ENCODE measurements around the gene ARMH4. TPM values are rescaled to one million over a fixed set of nuclear protein-coding genes. Genes with fewer than 3 reads are reported as not detected.

Gene ARMH4
- total and polyA plus RNA-seq, 4 donors = 0.38 to 3.2 (median 0.54) TPM

- TF ChIP-seq, protein P1, sequence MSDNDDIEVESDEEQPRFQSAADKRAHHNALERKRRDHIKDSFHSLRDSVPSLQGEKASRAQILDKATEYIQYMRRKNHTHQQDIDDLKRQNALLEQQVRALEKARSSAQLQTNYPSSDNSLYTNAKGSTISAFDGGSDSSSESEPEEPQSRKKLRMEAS (IDR thresholded peaks at IDR 0.05) = no peak
- TF ChIP-seq JUND (IDR thresholded peaks at IDR 0.05) (no peak), HNF4A (conservative IDR thresholded peaks at IDR 0.05) (no peak), SP1 (IDR thresholded peaks at IDR 0.05) (no peak), ATF3 (IDR thresholded peaks at IDR 0.05) (no peak), YY1 (IDR thresholded peaks at IDR 0.05) (no peak), TAF1 (conservative IDR thresholded peaks at IDR 0.05) (no peak), FOXA1 (IDR thresholded peaks at IDR 0.05) (no peak), FOXA2 (IDR thresholded peaks at IDR 0.05) (no peak), REST (IDR thresholded peaks at IDR 0.05) (no peak), RAD21 (IDR thresholded peaks at IDR 0.05) (no peak), RXRA (IDR thresholded peaks at IDR 0.05) (no peak), HNF4G (IDR thresholded peaks at IDR 0.05) (no peak), GABPA (IDR thresholded peaks at IDR 0.05 in 1 of 2, conservative IDR thresholded peaks at IDR 0.05 in 1 of 2) (no peak), EGR1 (IDR thresholded peaks at IDR 0.05; ENCODE audit: low read depth in 2 of 2) (no peak), NR2F2 (IDR thresholded peaks at IDR 0.05) (no peak)
- TF ChIP-seq, protein P2, sequence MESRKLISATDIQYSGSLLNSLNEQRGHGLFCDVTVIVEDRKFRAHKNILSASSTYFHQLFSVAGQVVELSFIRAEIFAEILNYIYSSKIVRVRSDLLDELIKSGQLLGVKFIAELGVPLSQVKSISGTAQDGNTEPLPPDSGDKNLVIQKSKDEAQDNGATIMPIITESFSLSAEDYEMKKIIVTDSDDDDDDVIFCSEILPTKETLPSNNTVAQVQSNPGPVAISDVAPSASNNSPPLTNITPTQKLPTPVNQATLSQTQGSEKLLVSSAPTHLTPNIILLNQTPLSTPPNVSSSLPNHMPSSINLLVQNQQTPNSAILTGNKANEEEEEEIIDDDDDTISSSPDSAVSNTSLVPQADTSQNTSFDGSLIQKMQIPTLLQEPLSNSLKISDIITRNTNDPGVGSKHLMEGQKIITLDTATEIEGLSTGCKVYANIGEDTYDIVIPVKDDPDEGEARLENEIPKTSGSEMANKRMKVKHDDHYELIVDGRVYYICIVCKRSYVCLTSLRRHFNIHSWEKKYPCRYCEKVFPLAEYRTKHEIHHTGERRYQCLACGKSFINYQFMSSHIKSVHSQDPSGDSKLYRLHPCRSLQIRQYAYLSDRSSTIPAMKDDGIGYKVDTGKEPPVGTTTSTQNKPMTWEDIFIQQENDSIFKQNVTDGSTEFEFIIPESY (IDR thresholded peaks at IDR 0.05) = no peak
- TF ChIP-seq, protein P3, sequence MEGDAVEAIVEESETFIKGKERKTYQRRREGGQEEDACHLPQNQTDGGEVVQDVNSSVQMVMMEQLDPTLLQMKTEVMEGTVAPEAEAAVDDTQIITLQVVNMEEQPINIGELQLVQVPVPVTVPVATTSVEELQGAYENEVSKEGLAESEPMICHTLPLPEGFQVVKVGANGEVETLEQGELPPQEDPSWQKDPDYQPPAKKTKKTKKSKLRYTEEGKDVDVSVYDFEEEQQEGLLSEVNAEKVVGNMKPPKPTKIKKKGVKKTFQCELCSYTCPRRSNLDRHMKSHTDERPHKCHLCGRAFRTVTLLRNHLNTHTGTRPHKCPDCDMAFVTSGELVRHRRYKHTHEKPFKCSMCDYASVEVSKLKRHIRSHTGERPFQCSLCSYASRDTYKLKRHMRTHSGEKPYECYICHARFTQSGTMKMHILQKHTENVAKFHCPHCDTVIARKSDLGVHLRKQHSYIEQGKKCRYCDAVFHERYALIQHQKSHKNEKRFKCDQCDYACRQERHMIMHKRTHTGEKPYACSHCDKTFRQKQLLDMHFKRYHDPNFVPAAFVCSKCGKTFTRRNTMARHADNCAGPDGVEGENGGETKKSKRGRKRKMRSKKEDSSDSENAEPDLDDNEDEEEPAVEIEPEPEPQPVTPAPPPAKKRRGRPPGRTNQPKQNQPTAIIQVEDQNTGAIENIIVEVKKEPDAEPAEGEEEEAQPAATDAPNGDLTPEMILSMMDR (IDR thresholded peaks at IDR 0.05; ENCODE audit: low read depth, low read length, missing input control) = no peak
- Histone ChIP-seq H3K4me1 (ENCODE audit: control insufficient read depth in 4 of 4, insufficient read depth in 4 of 4, low read length in 3 of 4) (no peaks in the 10 kb centered on the region), H3K36me3 (ENCODE audit: control insufficient read depth in 4 of 4, insufficient read depth in 3 of 4, low read depth in 1 of 4, low read length in 3 of 4) (no peaks in the 10 kb centered on the region), H3K4me3 (ENCODE audit: low read depth in 1 of 3, low read length in 3 of 3) (no peak overlapping the region), H3K9me3 (ENCODE audit: control insufficient read depth in 4 of 4, low read length in 3 of 4) (no peaks in the 10 kb centered on the region), H3K27me3 (ENCODE audit: control insufficient read depth in 4 of 4, insufficient read depth in 4 of 4, low read length in 3 of 4) (no peaks in the 10 kb centered on the region), H3K9ac (ENCODE audit: low read depth in 1 of 2, low read length in 2 of 2) (no peak overlapping the region), H3K27ac (ENCODE audit: low read depth in 1 of 2, low read length in 2 of 2) (no peak overlapping the region)
- WGBS = 79% methylated on average over 16 of the region's 16 CpGs
- DNase-seq (ENCODE audit: low spot score) = no peak
Measured at GRCh38 chr14:57960946-57961785, 190.8 kb downstream of the ARMH4 start.

Data from liver (tissue), 9 donors.